ENCODE results near the gene SEMA3B.
"Not testable (repeated sequence)": the region's sequence is repeated elsewhere in the genome, so short reads cannot be mapped to it uniquely, and the experiment has no call there.

Gene SEMA3B

DNA sequence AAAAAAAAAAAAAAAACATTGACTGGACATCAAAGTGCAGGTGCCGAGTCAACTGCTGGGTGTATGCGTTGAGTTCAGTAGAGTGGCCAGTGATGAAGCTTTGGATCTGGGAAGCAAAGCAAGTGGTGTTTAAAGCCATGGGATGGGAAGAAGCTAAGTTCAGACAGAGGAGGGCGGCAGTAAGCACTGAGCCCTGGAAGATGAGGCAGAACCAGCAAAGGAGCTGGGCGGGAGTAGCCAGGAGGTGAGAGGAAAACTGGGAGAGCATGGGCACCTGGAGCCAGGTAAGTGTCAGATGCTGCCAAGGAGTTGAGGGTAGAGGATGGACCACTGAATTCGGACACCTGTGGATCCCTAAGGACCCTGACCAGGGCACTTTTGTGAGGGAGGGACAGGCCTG, 44.3 kb upstream of the SEMA3B start:
- in situ Hi-C loops (cut with MboI; ENCODE audit: low sequenced_read_pairs, unreplicated experiment): no loop called here
- no peak for DNase-seq (ENCODE audit: low spot score)
- TF ChIP-seq, protein P1, sequence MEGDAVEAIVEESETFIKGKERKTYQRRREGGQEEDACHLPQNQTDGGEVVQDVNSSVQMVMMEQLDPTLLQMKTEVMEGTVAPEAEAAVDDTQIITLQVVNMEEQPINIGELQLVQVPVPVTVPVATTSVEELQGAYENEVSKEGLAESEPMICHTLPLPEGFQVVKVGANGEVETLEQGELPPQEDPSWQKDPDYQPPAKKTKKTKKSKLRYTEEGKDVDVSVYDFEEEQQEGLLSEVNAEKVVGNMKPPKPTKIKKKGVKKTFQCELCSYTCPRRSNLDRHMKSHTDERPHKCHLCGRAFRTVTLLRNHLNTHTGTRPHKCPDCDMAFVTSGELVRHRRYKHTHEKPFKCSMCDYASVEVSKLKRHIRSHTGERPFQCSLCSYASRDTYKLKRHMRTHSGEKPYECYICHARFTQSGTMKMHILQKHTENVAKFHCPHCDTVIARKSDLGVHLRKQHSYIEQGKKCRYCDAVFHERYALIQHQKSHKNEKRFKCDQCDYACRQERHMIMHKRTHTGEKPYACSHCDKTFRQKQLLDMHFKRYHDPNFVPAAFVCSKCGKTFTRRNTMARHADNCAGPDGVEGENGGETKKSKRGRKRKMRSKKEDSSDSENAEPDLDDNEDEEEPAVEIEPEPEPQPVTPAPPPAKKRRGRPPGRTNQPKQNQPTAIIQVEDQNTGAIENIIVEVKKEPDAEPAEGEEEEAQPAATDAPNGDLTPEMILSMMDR (IDR thresholded peaks at IDR 0.05; ENCODE audit: borderline replicate concordance, control extremely low read depth, extremely low read depth, insufficient read depth, missing control alignments): no peak

- in situ Hi-C loops (cut with MboI; ENCODE audit: low sequenced_read_pairs, unreplicated experiment): no loop called here
- peak; percentile 63 for DNase-seq (ENCODE audit: low spot score)
Observed at GRCh38 chr3:50226888-50227389, 42.0 kb upstream of the SEMA3B start.

GRCh38 chr3:50227390-50228183, 41.4 kb upstream of the SEMA3B start:
- TF ChIP-seq, protein P1 (IDR thresholded peaks at IDR 0.05; ENCODE audit: borderline replicate concordance, control extremely low read depth, extremely low read depth, insufficient read depth, missing control alignments): peak; percentile 97
- DNase-seq (ENCODE audit: low spot score): peak; percentile 96
- in situ Hi-C loops (cut with MboI; ENCODE audit: low sequenced_read_pairs, unreplicated experiment): no loop called here

More at GRCh38 chr3:50226888-50227389, 42.0 kb upstream of the SEMA3B start:
- TF ChIP-seq, protein P1 (IDR thresholded peaks at IDR 0.05; ENCODE audit: borderline replicate concordance, control extremely low read depth, extremely low read depth, insufficient read depth, missing control alignments): no peak

DNA sequence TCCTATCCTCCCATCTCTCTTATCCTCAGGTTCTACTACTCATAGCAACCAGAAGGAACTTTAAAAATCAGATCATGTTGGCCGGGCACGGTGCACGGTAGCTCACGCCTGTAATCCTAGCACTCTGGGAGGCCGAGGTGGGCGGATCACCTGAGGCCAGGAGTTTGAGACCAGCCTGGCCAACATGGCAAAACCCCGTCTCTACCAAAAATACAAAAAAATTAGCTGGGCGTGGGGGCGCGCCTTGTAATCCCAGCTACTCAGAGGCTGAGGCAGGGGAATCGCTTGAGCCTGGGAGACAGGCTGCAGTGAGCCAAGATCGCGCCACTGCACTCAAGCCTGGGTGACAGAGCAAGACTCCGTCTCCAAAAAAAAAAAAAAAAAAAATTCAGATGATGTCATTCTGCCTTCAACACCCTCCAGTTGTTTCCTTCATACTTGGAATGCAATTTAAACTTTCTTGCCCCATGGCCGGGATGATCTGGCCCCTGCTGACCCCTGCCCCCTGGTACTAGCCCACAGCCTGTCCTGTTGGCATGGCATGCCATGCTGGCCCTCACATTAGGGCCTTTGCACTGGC, 40.7 kb upstream of the SEMA3B start:
- in situ Hi-C loops (cut with MboI; ENCODE audit: low sequenced_read_pairs, unreplicated experiment); DNase-seq (ENCODE audit: low spot score): not testable (repeated sequence)

GRCh38 chr3:50229490-50229889, 39.5 kb upstream of the SEMA3B start:
- no peak for DNase-seq (ENCODE audit: low spot score)
- in situ Hi-C loops (cut with MboI; ENCODE audit: low sequenced_read_pairs, unreplicated experiment): no loop called here
- TF ChIP-seq, protein P1 (IDR thresholded peaks at IDR 0.05; ENCODE audit: borderline replicate concordance, control extremely low read depth, extremely low read depth, insufficient read depth, missing control alignments): no peak

- no peak for DNase-seq (ENCODE audit: low spot score)
- in situ Hi-C loops (cut with MboI; ENCODE audit: low sequenced_read_pairs, unreplicated experiment): no loop called here
- TF ChIP-seq, protein P1 (IDR thresholded peaks at IDR 0.05; ENCODE audit: borderline replicate concordance, control extremely low read depth, extremely low read depth, insufficient read depth, missing control alignments): no peak
Observed at GRCh38 chr3:50230104-50230793, 38.7 kb upstream of the SEMA3B start.

GRCh38 chr3:50230794-50231125, 38.2 kb upstream of the SEMA3B start:
- DNase-seq (ENCODE audit: low spot score): no peak
- TF ChIP-seq, protein P1 (IDR thresholded peaks at IDR 0.05; ENCODE audit: borderline replicate concordance, control extremely low read depth, extremely low read depth, insufficient read depth, missing control alignments): no peak
- in situ Hi-C loops (cut with MboI; ENCODE audit: low sequenced_read_pairs, unreplicated experiment): no loop called here
